A549 (cell line): ENCODE data around the gene EBF4. TPM values are rescaled to one million over a fixed set of nuclear protein-coding genes. Genes with fewer than 3 reads are reported as not detected.

Experiments used
- ATAC-seq, 2 experiments: fragments of 200-7000 bp in 1 of 2; fragments of >200 bp in 1 of 2; cut with Nextera tagmentation in 1 of 2; cut with Tn5 transposase in 1 of 2; 3 replicates each; pipeline versions ENCODE4 v1.8.0 to v1.9.1; 2018 to 2020; ENCODE audit warnings: mild to moderate bottlenecking in 1 of 2, moderate library complexity in 1 of 2
- CTCF ChIA-PET: fragments of 300-600 bp; sonication (Branson Sonifier 250); formaldehyde crosslinking; extraction: SDS; loops from one replicate; lab custom pipeline; 2021; ENCODE audit warnings: antibody characterized with exemption, inconsistent platforms; lab: Yijun Ruan, JAX
- POLR2A ChIA-PET: fragments of 350-600 bp; formaldehyde crosslinking; extraction: SDS; loops from one replicate; lab custom pipeline; 2021; ENCODE audit warnings: antibody characterized with exemption, inconsistent platforms; lab: Yijun Ruan, JAX
- DNase-seq, 2 experiments: peaks; one replicate each; pipeline versions ENCODE4 v3.0.0 to v3.0.0-alpha.2; 2011 to 2016; ENCODE audit warnings: low read depth in 1 of 2, low spot score in 1 of 2
- FAIRE-seq: peaks from 2 replicates; lab custom pipeline; 2011; peaks lifted over from hg19 to GRCh38; lab: Jason Lieb, UNC
- H3K27ac ChIP-seq, 2 experiments: fragments of >200 bp; sonication (Bioruptor Twin); formaldehyde crosslinking; 3 replicates each; pipeline ENCODE4 v1.5.1; 2016 to 2017
- H3K4me1 ChIP-seq: fragments of >200 bp; sonication (Bioruptor Twin); formaldehyde crosslinking; 3 replicates; pipeline ENCODE4 v1.6.1; 2016
- H3K4me2 ChIP-seq: fragments of >200 bp; sonication (Bioruptor Twin); formaldehyde crosslinking; 3 replicates; pipeline ENCODE4 v1.6.1; 2016
- H3K4me3 ChIP-seq: fragments of >200 bp; sonication (Bioruptor Twin); formaldehyde crosslinking; 3 replicates; pipeline ENCODE4 v1.5.1; 2016
- H3K9me3 ChIP-seq: fragments of >200 bp; sonication (Bioruptor Twin); formaldehyde crosslinking; 3 replicates; pipeline ENCODE4 v1.6.1; 2016
- ATOH8 ChIP-seq: fragments of 250-450 bp; sonication (Bioruptor Pico); IDR thresholded peaks from 2 replicates; pipeline ENCODE4 v1.5.0; 2020; ENCODE audit warnings: low read depth, mild to moderate bottlenecking, moderate library complexity
- BCL3 ChIP-seq: fragments of >200 bp; sonication (Bioruptor Twin); formaldehyde crosslinking; IDR thresholded peaks from 3 replicates; pipeline ENCODE4 v1.6.1; 2016
- BHLHE40 ChIP-seq: IDR thresholded peaks from 2 replicates; pipeline ENCODE4 v1.6.1; 2012; ENCODE audit warnings: low read depth, low read length, inconsistent platforms
- CBX2 ChIP-seq: fragments of 200-600 bp; sonication (generic); IDR thresholded peaks from 2 replicates; pipeline ENCODE4 v1.6.1; 2016; ENCODE audit warnings: low read depth, mild to moderate bottlenecking, borderline replicate concordance
- CBX8 ChIP-seq: fragments of 200-600 bp; sonication (generic); IDR thresholded peaks from 2 replicates; pipeline ENCODE4 v1.6.1; 2016
- CEBPB ChIP-seq, 2 experiments: fragments of >200 bp in 1 of 2; sonication (Bioruptor Twin) in 1 of 2; formaldehyde crosslinking in 1 of 2; IDR thresholded peaks; 2 replicates each; pipeline ENCODE4 v1.6.1; 2012 to 2016
- CHD4 ChIP-seq: fragments of 200-600 bp; sonication (generic); IDR thresholded peaks from 2 replicates; pipeline ENCODE4 v1.6.1; 2016; ENCODE audit warnings: antibody characterized with exemption, mild to moderate bottlenecking, borderline replicate concordance
- E2F6 ChIP-seq: IDR thresholded peaks from 2 replicates; pipeline ENCODE4 v1.6.1; 2012; ENCODE audit warnings: low read depth, borderline replicate concordance
- EHF ChIP-seq: fragments of 250-450 bp; sonication (Bioruptor Pico); IDR thresholded peaks from 2 replicates; pipeline ENCODE4 v1.5.0; 2020; ENCODE audit warnings: mild to moderate bottlenecking
- ELK1 ChIP-seq: fragments of 150-350 bp; IDR thresholded peaks from 2 replicates; pipeline ENCODE4 v1.6.1; 2014; ENCODE audit warnings: low read depth, mild to moderate bottlenecking, low read length
- FOSB ChIP-seq: fragments of 250-450 bp; sonication (Bioruptor Pico); IDR thresholded peaks from 2 replicates; pipeline ENCODE4 v1.5.0; 2020; ENCODE audit warnings: mild to moderate bottlenecking, moderate library complexity
- FOSL2 ChIP-seq, 2 experiments: fragments of 450-650 bp in 1 of 2; fragments of >200 bp in 1 of 2; sonication (Bioruptor Twin) in 1 of 2; formaldehyde crosslinking; IDR thresholded peaks; 2 replicates each; pipeline versions ENCODE4 v1.5.0 to v1.6.1; 2016 to 2020; ENCODE audit warnings: mild to moderate bottlenecking in 1 of 2, moderate library complexity in 1 of 2
- HES2 ChIP-seq: fragments of >200 bp; sonication (Bioruptor Twin); formaldehyde crosslinking; IDR thresholded peaks from 2 replicates; pipeline ENCODE4 v1.6.1; 2016
- HOXA7 ChIP-seq: fragments of 250-450 bp; sonication (Bioruptor Pico); IDR thresholded peaks from 2 replicates; pipeline ENCODE4 v1.5.0; 2020; ENCODE audit warnings: mild to moderate bottlenecking, moderate library complexity
- HOXB5 ChIP-seq: fragments of 250-450 bp; sonication (Bioruptor Pico); IDR thresholded peaks from 2 replicates; pipeline ENCODE4 v1.5.0; 2020; ENCODE audit warnings: mild to moderate bottlenecking, moderate library complexity
- JUN ChIP-seq, 2 experiments: fragments of >200 bp; sonication (Bioruptor Twin); formaldehyde crosslinking; IDR thresholded peaks; 2 replicates in 1 of 2; 3 replicates in 1 of 2; pipeline ENCODE4 v1.6.1; 2016 to 2017
- JUNB ChIP-seq: fragments of >200 bp; sonication (Bioruptor Twin); formaldehyde crosslinking; IDR thresholded peaks from 2 replicates; pipeline ENCODE4 v1.6.1; 2016
- MAFK ChIP-seq: fragments of 450-650 bp; IDR thresholded peaks from 2 replicates; pipeline ENCODE4 v1.6.1; 2014; ENCODE audit not compliant: partially characterized antibody
- MAZ ChIP-seq: fragments of 150-350 bp; IDR thresholded peaks from 2 replicates; pipeline ENCODE4 v1.6.1; 2014; ENCODE audit warnings: antibody characterized with exemption, low read depth, low read length, borderline replicate concordance
- NR3C1 ChIP-seq: fragments of >200 bp; sonication (Bioruptor Twin); formaldehyde crosslinking; IDR thresholded peaks from 3 replicates; pipeline ENCODE4 v1.6.1; 2017
- PHF8 ChIP-seq: fragments of 200-600 bp; sonication (generic); IDR thresholded peaks from 2 replicates; pipeline ENCODE4 v1.6.1; 2016; ENCODE audit warnings: low read depth, mild to moderate bottlenecking, antibody characterized with exemption, moderate library complexity, borderline replicate concordance
- POLR2AphosphoS2 ChIP-seq: conservative IDR thresholded peaks from 2 replicates; pipeline ENCODE4 v1.6.1; 2012; ENCODE audit warnings: low read length, improper control_type of control experiment, inconsistent platforms
- RCOR1 ChIP-seq: fragments of 150-350 bp; IDR thresholded peaks from 2 replicates; pipeline ENCODE4 v1.6.1; 2014; ENCODE audit warnings: antibody characterized with exemption, low read length, low read depth
- RFX5 ChIP-seq: fragments of 450-650 bp; IDR thresholded peaks from 2 replicates; pipeline ENCODE4 v1.7.1; 2014; ENCODE audit warnings: antibody characterized with exemption, mild to moderate bottlenecking, moderate library complexity
- RNF2 ChIP-seq: fragments of 200-600 bp; sonication (generic); IDR thresholded peaks from 2 replicates; pipeline ENCODE4 v1.6.1; 2016; ENCODE audit warnings: low read depth, mild to moderate bottlenecking, antibody characterized with exemption, moderate library complexity, borderline replicate concordance
- SMC3 ChIP-seq: fragments of >200 bp; sonication (Bioruptor Twin); formaldehyde crosslinking; IDR thresholded peaks from 3 replicates; pipeline ENCODE4 v1.6.1; 2018; ENCODE audit warnings: inconsistent platforms
- SREBF2 ChIP-seq: fragments of 450-650 bp; IDR thresholded peaks from 2 replicates; pipeline ENCODE4 v1.6.1; 2014; ENCODE audit warnings: mild to moderate bottlenecking, moderate library complexity
- TFCP2L1 ChIP-seq: fragments of 250-450 bp; sonication (Bioruptor Pico); IDR thresholded peaks from 2 replicates; pipeline ENCODE4 v1.5.0; 2021; ENCODE audit warnings: mild to moderate bottlenecking
- TP53 ChIP-seq: fragments of 250-450 bp; sonication (Bioruptor Pico); IDR thresholded peaks from 2 replicates; pipeline ENCODE4 v1.5.0; 2021; ENCODE audit warnings: mild to moderate bottlenecking, moderate library complexity
- USF2 ChIP-seq: fragments of 450-650 bp; IDR thresholded peaks from 2 replicates; pipeline ENCODE4 v1.6.1; 2014; ENCODE audit warnings: antibody characterized with exemption
- ZC3H11A ChIP-seq: fragments of 450-650 bp; IDR thresholded peaks from 2 replicates; pipeline ENCODE4 v1.6.1; 2014; ENCODE audit warnings: antibody characterized with exemption, mild to moderate bottlenecking
- WGBS: methylation state at CpG from one replicate; pipeline ENCODE4 v1.1.6; 2017; ENCODE audit errors: missing lambda C conversion rate; 5-methylcytosine and 5-hydroxymethylcytosine counted together
- polyA plus RNA-seq, 4 experiments: library from polyadenylated mRNA; depleted of rRNA in 3 of 4; stranded (reverse); fragments of >200 nt; fragmentation: RNase III in 1 of 4; extraction: RNeasy Plus Mini Kit Qiagen cat#74134 plus additional on column Dnase treatment in 1 of 4; gene quantifications; 2 replicates in 3 of 4; 3 replicates in 1 of 4; pipeline ENCODE4 v1.2.3, GENCODE V29; 2011 to 2017

Gene EBF4
- polyA plus RNA-seq, 2 of the 4 experiments (the other 2 are of a cell fraction) = 2.2 to 3.2 TPM

GRCh38 chr20:2804852-2805688 is 112.5 kb downstream of the EBF4 start:
- peak overlapping the region; percentile 20; the same call in 1 of the 3 replicates for H3K4me2 ChIP-seq
- TF ChIP-seq CEBPB (IDR thresholded peaks at IDR 0.05) (no peak), HES2 (no peak), CHD4 (no peak), ZC3H11A (no peak), BCL3 (no peak), NR3C1 (no peak), ATOH8 (CRISPR knock-in tag) (no peak), RFX5 (no peak), JUN (IDR thresholded peaks at IDR 0.05) (no peak), MAFK (no peak), CBX8 (no peak), EHF (CRISPR knock-in tag) (no peak), CBX2 (no peak), TP53 (CRISPR knock-in tag) (no peak), HOXB5 (no peak), HOXA7 (no peak), SMC3 (no peak), PHF8 (no peak)
- DNase-seq = no peak
- CTCF ChIA-PET = interaction anchor here (0.6 to 4.4 kb wide), 3 partner anchors 10 to 98 kb away, joined by 4 to 12 read pairs (median 6); partner anchors contain the start of gene C20orf141
- FAIRE-seq = no peak
- peaks cover 15% of the 10 kb centered on the region; the same call in 2 of the 3 replicates for H3K9me3 ChIP-seq
- WGBS = 48% methylated on average over 40 of the region's 49 CpGs
- no peak overlapping the region for H3K4me3 ChIP-seq
- peak; percentile 47 to 56; a peak in 3 of 6 replicates for ATAC-seq
- H3K27ac ChIP-seq = no peak overlapping the region
- H3K4me1 ChIP-seq = peaks cover 8% of the 10 kb centered on the region; the same call in 2 of the 3 replicates
- POLR2A ChIA-PET = no interaction called here

- ChIA-PET CTCF (interaction anchor here (0.6 to 4.4 kb wide), 2 partner anchors 46 to 99 kb away, joined by 4 to 12 read pairs; no protein-coding TSS in a partner anchor), POLR2A (no interaction called here)
- DNase-seq (no peak), ATAC-seq (peak in 1 of 2 experiments; percentile 14; a peak in 2 of 6 replicates), FAIRE-seq (no peak)
- Histone ChIP-seq H3K4me3 (no peak overlapping the region), H3K4me2 (0 out of 3 replicates have a peak overlapping the region, but pooled peaks have one; percentile 8), H3K27ac (no peak overlapping the region), H3K9me3 (peaks cover 11% of the 10 kb centered on the region; the same call in 1 of the 3 replicates), H3K4me1 (peaks cover 8% of the 10 kb centered on the region; the same call in 2 of the 3 replicates)
- WGBS = 47% methylated on average over 22 of the region's 22 CpGs
- TF ChIP-seq SREBF2 (no peak), FOSB (no peak), POLR2AphosphoS2 (no peak), RCOR1 (no peak), ELK1 (no peak), FOSL2 (IDR thresholded peaks at IDR 0.05) (no peak), FOSL2 (CRISPR knock-in tag; IDR thresholded peaks at IDR 0.05) (no peak), TFCP2L1 (CRISPR knock-in tag) (no peak), RNF2 (no peak), BHLHE40 (no peak), JUNB (no peak), USF2 (no peak), E2F6 (no peak), MAZ (no peak)
Observed at GRCh38 chr20:2805689-2806350, 113.2 kb downstream of the EBF4 start.
